DND-41 (cell line): ENCODE data around the gene PRIM2.

Source experiments
- EZH2 ChIP-seq: IDR thresholded peaks from 3 replicates; pipeline ENCODE4 v1.6.1; 2012; ENCODE audit warnings: borderline replicate concordance, low read depth, mild to moderate bottlenecking, moderate library complexity, low read length, inconsistent platforms; ENCODE audit not compliant: severe bottlenecking
- TF ChIP-seq, protein P1 (sequence below): IDR thresholded peaks from 2 replicates; pipeline ENCODE4 v1.5.1; 2012; ENCODE audit warnings: borderline replicate concordance, low read length, moderate library complexity, mild to moderate bottlenecking; ENCODE audit not compliant: poor library complexity, severe bottlenecking; ENCODE audit errors: extremely low read depth

DNA sequence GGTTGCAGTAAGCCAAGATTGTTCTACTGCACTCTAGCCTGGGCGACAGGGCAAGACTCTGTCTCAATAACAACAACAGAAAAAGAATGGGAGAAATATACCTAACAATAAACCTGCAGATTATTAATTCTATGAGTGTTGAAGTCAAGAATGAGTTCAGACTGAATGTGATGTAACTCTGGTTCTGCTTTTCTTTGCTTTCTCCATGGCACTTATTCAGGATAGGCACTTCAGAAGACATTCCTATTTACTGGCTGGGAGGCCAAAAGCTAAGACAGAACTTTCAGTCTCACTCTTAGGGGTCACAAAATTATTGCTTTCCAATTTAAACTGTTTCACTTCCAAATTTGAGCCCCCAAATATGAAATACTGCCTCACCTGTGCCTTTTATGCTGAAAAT, 15.7 kb upstream of the PRIM2 start:
- TF ChIP-seq, protein P1, sequence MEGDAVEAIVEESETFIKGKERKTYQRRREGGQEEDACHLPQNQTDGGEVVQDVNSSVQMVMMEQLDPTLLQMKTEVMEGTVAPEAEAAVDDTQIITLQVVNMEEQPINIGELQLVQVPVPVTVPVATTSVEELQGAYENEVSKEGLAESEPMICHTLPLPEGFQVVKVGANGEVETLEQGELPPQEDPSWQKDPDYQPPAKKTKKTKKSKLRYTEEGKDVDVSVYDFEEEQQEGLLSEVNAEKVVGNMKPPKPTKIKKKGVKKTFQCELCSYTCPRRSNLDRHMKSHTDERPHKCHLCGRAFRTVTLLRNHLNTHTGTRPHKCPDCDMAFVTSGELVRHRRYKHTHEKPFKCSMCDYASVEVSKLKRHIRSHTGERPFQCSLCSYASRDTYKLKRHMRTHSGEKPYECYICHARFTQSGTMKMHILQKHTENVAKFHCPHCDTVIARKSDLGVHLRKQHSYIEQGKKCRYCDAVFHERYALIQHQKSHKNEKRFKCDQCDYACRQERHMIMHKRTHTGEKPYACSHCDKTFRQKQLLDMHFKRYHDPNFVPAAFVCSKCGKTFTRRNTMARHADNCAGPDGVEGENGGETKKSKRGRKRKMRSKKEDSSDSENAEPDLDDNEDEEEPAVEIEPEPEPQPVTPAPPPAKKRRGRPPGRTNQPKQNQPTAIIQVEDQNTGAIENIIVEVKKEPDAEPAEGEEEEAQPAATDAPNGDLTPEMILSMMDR: no peak
- no peak for TF ChIP-seq EZH2
